Peyer's patch (tissue), 4 donors: ENCODE results near the gene ARMS2. TPM values are rescaled to one million over a fixed set of nuclear protein-coding genes. Genes with fewer than 3 reads are reported as not detected.

Experiments used
- DNase-seq, 3 donors: peaks; one replicate each; pipeline ENCODE4 v3.0.0-alpha.2; 2017 to 2019
- H3K27ac ChIP-seq, 4 donors: fragments of 200-600 bp; sonication (generic); one replicate each; pipeline ENCODE4 v1.5.1; 2016 to 2019
- H3K27me3 ChIP-seq, 2 donors: fragments of 200-600 bp; sonication (generic); one replicate each; pipeline ENCODE4 v1.5.1; 2019
- H3K36me3 ChIP-seq, 3 donors: fragments of 200-600 bp; sonication (generic); one replicate each; pipeline ENCODE4 v1.5.1; 2016 to 2019
- H3K4me1 ChIP-seq, 4 donors: fragments of 200-600 bp; sonication (generic); one replicate each; pipeline ENCODE4 v1.5.1; 2016 to 2019
- H3K4me3 ChIP-seq, 4 donors: fragments of 200-600 bp; sonication (generic); 1 replicate in 3 of 4; 2 replicates in 1 of 4; pipeline ENCODE4 v1.5.1; 2016 to 2019; ENCODE audit warnings: mild to moderate bottlenecking in 1 of 4
- H3K9me3 ChIP-seq, 4 donors: fragments of 200-600 bp; sonication (generic); one replicate each; pipeline ENCODE4 v1.5.1; 2016 to 2019; ENCODE audit warnings: mild to moderate bottlenecking in 1 of 4
- CTCF ChIP-seq, 6 experiments: fragments of 450-650 bp in 4 of 6; fragments of 200-600 bp in 2 of 6; sonication (generic) in 1 of 6; IDR thresholded peaks; one replicate each; pipeline ENCODE4 v1.5.1; 2017 to 2019; ENCODE audit warnings: antibody characterized with exemption in 6 of 6, mild to moderate bottlenecking in 3 of 6, moderate library complexity in 1 of 6
- POLR2A ChIP-seq, 2 donors: fragments of 450-650 bp; IDR thresholded peaks; one replicate each; pipeline ENCODE4 v1.5.1; 2017; ENCODE audit warnings: antibody characterized with exemption in 2 of 2, mild to moderate bottlenecking in 2 of 2, moderate library complexity in 2 of 2
- total RNA-seq, 4 donors: library from RNA; depleted of rRNA; stranded (reverse); fragments of >200 nt; gene quantifications; one replicate each; pipeline ENCODE4 v1.1.0, GENCODE V29; 2016

Gene ARMS2
- total RNA-seq, 4 donors from 2014 or later, result not detected

GRCh38 chr10:122460891-122461293, 6.4 kb downstream of the ARMS2 start:
- Histone ChIP-seq H3K27me3 (no peaks in the 10 kb centered on the region), H3K27ac (peak overlapping the region in 3 of 4 donors; percentile 38 to 57 (median 55)), H3K4me1 (peaks cover 0 to 17% (median 0%) of the 10 kb centered on the region in 4 donors), H3K9me3 (no peaks in the 10 kb centered on the region), H3K36me3 (no peaks in the 10 kb centered on the region), H3K4me3 (peak overlapping the region; percentile 22 to 74 (median 54))
- TF ChIP-seq POLR2A (IDR thresholded peaks at IDR 0.05), result no peak
- TF ChIP-seq CTCF (IDR thresholded peaks at IDR 0.05), result no peak
- no peak for DNase-seq

- peak within 1 kb of the TSS; percentile 30 to 74 (median 54) for H3K4me3 ChIP-seq
- peak within 1 kb of the TSS; percentile 32 to 85 (median 62) for H3K27ac ChIP-seq
- H3K9me3 ChIP-seq, result no peaks in the 10 kb centered on the region
- H3K4me1 ChIP-seq, result peaks cover 0 to 17% (median 0%) of the 10 kb centered on the region in 4 donors
- H3K27me3 ChIP-seq, result no peaks in the 10 kb centered on the region
- TF ChIP-seq POLR2A (IDR thresholded peaks at IDR 0.05), result no peak
- no peak for TF ChIP-seq CTCF (IDR thresholded peaks at IDR 0.05)
- H3K36me3 ChIP-seq, result no peaks in the 10 kb centered on the region
- peak in 2 of 3 donors; percentile 59 for DNase-seq
Observed at GRCh38 chr10:122461367-122461728, 6.9 kb downstream of the ARMS2 start, which contains the start of gene HTRA1. Gene HTRA1 (plus strand): TSS chr10:122461553. CDS start chr10:122461653, 100 bp downstream.

GRCh38 chr10:122461729-122462532, 7.5 kb downstream of the ARMS2 start:
- H3K36me3 ChIP-seq, result no peaks in the 10 kb centered on the region
- no peak for TF ChIP-seq CTCF (IDR thresholded peaks at IDR 0.05)
- TF ChIP-seq POLR2A (IDR thresholded peaks at IDR 0.05), result no peak
- no peaks in the 10 kb centered on the region for H3K27me3 ChIP-seq
- H3K4me1 ChIP-seq, result peaks cover 0 to 17% (median 0%) of the 10 kb centered on the region in 4 donors
- DNase-seq, result peak in 1 of 3 donors; percentile 58
- H3K4me3 ChIP-seq, result peak overlapping the region; percentile 30 to 74 (median 54)
- H3K27ac ChIP-seq, result peak overlapping the region; percentile 32 to 85 (median 62)
- no peaks in the 10 kb centered on the region for H3K9me3 ChIP-seq

GRCh38 chr10:122462533-122463465, 8.3 kb downstream of the ARMS2 start:
- H3K36me3 ChIP-seq, result no peaks in the 10 kb centered on the region
- peak overlapping the region; percentile 30 to 74 (median 54) for H3K4me3 ChIP-seq
- no peaks in the 10 kb centered on the region for H3K27me3 ChIP-seq
- H3K9me3 ChIP-seq, result no peaks in the 10 kb centered on the region
- peaks cover 0 to 17% (median 0%) of the 10 kb centered on the region in 4 donors for H3K4me1 ChIP-seq
- H3K27ac ChIP-seq, result peak overlapping the region; percentile 32 to 85 (median 62)
- no peak for TF ChIP-seq CTCF (IDR thresholded peaks at IDR 0.05)
- no peak for TF ChIP-seq POLR2A (IDR thresholded peaks at IDR 0.05)
- peak in 1 of 3 donors; percentile 62 for DNase-seq

GRCh38 chr10:122463466-122464249, 9.2 kb downstream of the ARMS2 start:
- no peaks in the 10 kb centered on the region for H3K9me3 ChIP-seq
- no peaks in the 10 kb centered on the region for H3K36me3 ChIP-seq
- H3K4me3 ChIP-seq, result no peak overlapping the region
- no peak for TF ChIP-seq POLR2A (IDR thresholded peaks at IDR 0.05)
- TF ChIP-seq CTCF (IDR thresholded peaks at IDR 0.05), result no peak
- DNase-seq, result no peak
- H3K4me1 ChIP-seq, result peaks cover 0 to 19% (median 0%) of the 10 kb centered on the region in 4 donors
- H3K27ac ChIP-seq, result no peak overlapping the region
- no peaks in the 10 kb centered on the region for H3K27me3 ChIP-seq
